DMS53 (cell line): ENCODE results near the gene ENOX1.

Experiments used
- DNase-seq: peaks from one replicate; lab custom pipeline; 2025; lab: John Stamatoyannopoulos, UW

Gene ENOX1

GRCh38 chr13:43307921-43308433, 478.8 kb downstream of the ENOX1 start:
- DNase-seq = peak; percentile 93

- DNase-seq = no peak
These were observed 479.4 kb downstream of the ENOX1 start for GRCh38 chr13:43307221-43307920.

GRCh38 chr13:43306372-43306771, 480.4 kb downstream of the ENOX1 start:
- DNase-seq = no peak

- peak; percentile 18 for DNase-seq
These were observed 481.4 kb downstream of the ENOX1 start for GRCh38 chr13:43305416-43305815.

GRCh38 chr13:43304945-43305344, 481.8 kb downstream of the ENOX1 start:
- DNase-seq = peak; percentile 8

GRCh38 chr13:43304449-43304848, 482.3 kb downstream of the ENOX1 start:
- no peak for DNase-seq

GRCh38 chr13:43303033-43303729, 483.6 kb downstream of the ENOX1 start:
- DNase-seq = peak; percentile 75

- no peak for DNase-seq
These were observed 485.3 kb downstream of the ENOX1 start for GRCh38 chr13:43301346-43301969.

- DNase-seq = no peak
These were observed 485.9 kb downstream of the ENOX1 start for GRCh38 chr13:43300865-43301264.

GRCh38 chr13:43299374-43299773, 487.4 kb downstream of the ENOX1 start:
- DNase-seq = no peak

- no peak for DNase-seq
These were observed 488.0 kb downstream of the ENOX1 start for GRCh38 chr13:43298816-43299215.

GRCh38 chr13:43297967-43298678, 488.6 kb downstream of the ENOX1 start:
- DNase-seq = no peak

GRCh38 chr13:43295825-43296564, 490.8 kb downstream of the ENOX1 start:
- no peak for DNase-seq

- DNase-seq = no peak
These were observed 491.5 kb downstream of the ENOX1 start for GRCh38 chr13:43295321-43295720.

GRCh38 chr13:43294412-43294811, 492.4 kb downstream of the ENOX1 start:
- DNase-seq = no peak

GRCh38 chr13:43293986-43294385, 492.8 kb downstream of the ENOX1 start:
- no peak for DNase-seq

GRCh38 chr13:43293561-43293960, 493.2 kb downstream of the ENOX1 start:
- DNase-seq = no peak

GRCh38 chr13:43293008-43293407, 493.8 kb downstream of the ENOX1 start:
- DNase-seq = no peak

GRCh38 chr13:43291287-43292060, 495.3 kb downstream of the ENOX1 start:
- no peak for DNase-seq

GRCh38 chr13:43289470-43290255, 497.1 kb downstream of the ENOX1 start:
- no peak for DNase-seq
